Hematopoietic multipotent progenitor cell (in vitro differentiated cells): ENCODE results near the gene PCDH9. TPM values are rescaled to one million over a fixed set of nuclear protein-coding genes. Genes with fewer than 3 reads are reported as not detected.
A peak's percentile ranks its signal among the peaks of the same experiment; 100 is the strongest.

Experiments
- DNase-seq, 3 donors: peaks; one replicate each; pipeline ENCODE4 v3.0.0-alpha.2; 2011 to 2015; ENCODE audit warnings: low read depth in 2 of 3, low spot score in 2 of 3
- total RNA-seq: library from RNA; depleted of rRNA; stranded (reverse); fragments of >200 nt; gene quantifications from one replicate; pipeline ENCODE4 v1.2.3, GENCODE V29; 2012

Gene PCDH9
- total RNA-seq, 1 donor = 14.8 TPM

DNA sequence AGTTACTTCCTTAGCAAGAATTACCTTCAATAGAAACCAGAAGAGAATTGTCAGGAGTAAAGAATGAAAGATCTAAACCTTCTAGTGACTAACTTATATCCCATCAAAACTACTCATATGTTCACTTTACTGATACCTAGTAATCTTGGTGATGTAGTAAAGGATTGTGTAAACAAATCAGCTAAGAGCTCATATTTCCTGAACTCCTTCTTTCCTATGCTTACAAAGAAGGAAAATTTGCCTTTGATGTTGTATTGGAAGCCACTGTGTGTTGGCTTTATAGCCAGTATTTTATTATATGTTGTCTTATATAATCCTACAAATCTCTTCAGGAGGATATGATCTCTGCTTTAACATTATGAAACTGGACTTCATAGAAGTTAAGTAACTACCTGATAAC is 671.0 kb downstream of the PCDH9 start:
- DNase-seq = no peak

DNA sequence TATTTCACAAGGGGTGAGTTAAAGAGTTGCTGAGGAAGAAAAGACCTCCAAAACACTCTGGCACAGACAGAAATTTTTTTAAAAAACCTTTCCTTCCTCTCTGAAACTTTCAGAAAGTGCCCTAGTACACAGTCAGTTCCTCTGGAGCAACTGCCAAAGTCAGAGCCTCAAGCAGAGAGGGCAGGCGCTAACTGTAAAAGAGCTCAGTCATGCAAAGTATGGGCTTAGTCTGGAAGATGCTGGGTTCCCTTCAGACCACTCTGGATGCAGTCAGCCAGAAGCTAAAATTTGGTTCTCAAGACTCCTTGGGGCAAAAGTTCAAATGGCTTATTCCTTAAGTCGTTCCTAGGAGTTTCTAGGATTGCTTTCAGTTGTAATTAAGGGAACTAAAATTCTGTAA is 671.6 kb downstream of the PCDH9 start:
- DNase-seq = peak in 1 of 3 donors; percentile 31

DNA sequence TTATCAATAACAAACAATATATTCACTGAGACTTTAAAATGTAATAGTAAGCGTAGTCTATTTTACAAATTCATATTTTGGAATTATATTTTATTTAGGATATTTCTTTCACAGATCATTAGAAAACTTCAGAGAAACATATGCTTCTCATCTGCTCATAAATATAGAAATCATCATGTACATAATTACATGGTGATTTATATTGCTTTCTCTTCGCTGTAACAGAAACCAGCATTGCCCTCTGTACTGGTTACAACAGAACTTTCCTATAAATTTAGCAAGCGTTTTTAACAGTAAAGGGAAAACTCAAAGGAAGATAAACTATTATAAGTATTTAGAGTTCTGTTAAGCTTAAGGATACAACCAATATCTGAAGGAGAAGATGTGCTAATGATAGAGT is 672.8 kb downstream of the PCDH9 start:
- DNase-seq = no peak

DNA sequence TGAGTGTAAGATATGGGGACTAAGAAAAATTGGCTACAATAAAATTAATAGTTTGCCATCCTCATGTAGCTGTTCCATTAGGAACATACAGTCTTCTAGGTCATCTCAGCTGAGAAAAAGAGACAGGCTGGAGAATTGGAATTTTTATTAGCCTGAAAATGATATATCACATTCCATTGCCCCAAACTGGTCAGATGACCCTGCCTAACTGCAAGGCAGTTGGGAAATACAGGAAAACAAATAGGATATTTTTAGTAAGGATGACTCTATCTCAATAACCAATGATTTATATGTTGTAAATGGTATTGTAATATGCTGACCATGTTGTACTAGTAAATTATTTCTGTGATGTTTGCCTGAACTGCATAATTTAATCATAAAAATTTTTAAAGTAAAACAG is 673.8 kb downstream of the PCDH9 start:
- no peak for DNase-seq

DNA sequence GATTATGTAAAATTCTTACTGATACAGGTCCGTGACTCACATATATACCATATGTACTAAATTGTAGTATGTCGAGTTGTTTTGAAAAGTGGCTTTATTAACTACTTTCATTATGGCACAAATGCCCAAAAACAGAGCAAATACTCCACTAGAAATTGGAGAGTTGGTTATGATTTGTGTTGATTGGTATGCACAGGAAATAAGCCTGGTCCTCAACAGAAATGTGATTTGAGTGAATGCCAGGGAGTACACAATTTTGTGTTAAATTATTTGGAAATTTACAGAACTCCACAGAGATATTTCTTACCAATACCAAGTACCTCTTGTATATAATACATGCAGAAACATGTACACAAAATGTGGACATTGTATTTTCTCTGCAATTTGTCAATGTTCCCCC is 676.7 kb downstream of the PCDH9 start:
- DNase-seq = no peak

DNA sequence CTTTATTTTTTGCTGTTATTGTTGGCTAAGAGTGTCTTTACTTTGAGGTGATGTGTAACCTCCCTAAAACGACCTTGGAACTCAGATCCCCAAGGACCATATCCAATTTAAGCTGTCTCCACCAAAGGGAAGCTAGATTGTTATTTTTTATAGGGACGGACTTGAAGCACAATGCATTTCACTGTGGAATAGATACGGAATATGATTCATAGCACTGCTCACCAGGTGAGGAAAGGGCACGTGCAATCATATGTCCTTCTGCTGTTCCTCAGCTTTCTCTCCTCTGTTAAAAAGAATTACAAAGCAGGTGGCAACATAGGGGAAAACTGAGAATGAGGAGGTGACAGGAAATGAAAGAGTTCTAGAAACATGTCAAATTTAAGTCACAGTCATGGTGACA is 679.0 kb downstream of the PCDH9 start:
- no peak for DNase-seq

DNA sequence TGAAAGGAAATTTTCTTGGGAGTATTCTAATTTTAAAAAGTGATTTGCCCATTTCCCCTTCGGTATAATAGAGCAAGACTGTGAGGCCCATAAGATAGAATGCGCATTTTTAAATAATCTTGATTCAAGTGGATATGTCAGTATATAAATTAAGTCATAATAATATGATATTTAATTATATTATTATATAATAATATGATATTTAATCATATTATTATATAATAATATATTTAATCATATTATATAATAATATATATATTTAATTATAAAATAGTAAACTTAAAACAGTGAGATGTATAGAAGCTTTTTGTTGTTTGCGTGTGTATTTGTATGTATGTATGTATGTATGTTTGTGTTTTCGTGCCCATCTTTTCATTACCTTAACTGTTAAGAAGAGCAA is 682.5 kb downstream of the PCDH9 start:
- no peak for DNase-seq

DNA sequence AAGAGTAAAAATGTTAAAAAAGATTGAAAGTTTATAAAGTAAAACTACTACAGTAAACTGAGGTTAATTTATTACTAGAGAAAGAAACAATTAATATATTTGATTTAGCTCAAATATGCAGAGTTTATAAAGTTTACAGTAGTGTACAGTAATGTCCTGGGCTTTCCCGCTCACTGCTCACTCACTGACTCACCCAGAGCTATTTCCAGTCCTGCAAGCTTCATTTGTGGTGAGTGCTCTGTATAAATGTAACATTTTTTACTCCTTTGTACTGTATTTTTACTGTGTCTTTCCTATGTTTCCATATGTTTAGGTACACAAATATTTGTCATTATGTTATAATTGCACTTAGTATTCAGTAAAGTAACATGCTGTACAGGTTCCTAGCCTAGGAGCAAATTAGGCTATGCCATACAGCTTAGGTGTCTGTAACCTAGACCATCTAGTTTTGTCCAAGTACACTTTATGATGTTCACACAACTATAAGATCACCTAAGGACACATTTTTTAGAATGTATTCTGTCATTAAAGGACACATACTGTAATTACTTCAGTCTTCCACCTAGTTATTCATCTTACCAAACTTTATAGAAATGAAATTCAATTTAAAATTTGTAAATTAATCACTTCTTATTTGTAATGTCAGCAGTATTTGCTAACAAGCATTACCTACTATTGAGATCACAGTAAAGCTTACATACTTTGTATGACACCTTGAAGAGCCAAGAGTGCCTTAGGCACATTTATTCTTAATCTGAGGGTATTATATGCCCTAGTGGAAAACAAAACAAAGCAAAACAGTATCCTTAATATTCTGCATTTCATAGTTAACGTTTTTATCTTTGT is 683.4 kb downstream of the PCDH9 start:
- DNase-seq = no peak

DNA sequence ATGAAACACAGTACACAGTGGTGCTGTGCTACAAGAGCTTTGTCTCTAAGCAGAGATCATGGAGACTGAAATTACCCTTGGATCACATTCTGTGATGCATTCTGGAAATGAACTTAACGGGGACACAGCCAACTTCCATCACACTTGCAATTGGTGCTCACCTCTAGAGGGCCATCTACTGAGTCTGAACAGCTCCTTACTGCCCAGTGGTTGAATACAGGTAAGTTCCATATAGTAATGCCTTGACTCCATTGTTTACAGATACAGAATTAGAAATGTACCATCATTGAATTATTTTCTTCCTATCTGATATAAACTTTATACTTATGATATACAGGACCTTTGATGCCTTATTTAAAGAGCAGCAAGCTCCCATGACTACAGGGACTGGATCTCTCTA is 686.4 kb downstream of the PCDH9 start:
- no peak for DNase-seq

DNA sequence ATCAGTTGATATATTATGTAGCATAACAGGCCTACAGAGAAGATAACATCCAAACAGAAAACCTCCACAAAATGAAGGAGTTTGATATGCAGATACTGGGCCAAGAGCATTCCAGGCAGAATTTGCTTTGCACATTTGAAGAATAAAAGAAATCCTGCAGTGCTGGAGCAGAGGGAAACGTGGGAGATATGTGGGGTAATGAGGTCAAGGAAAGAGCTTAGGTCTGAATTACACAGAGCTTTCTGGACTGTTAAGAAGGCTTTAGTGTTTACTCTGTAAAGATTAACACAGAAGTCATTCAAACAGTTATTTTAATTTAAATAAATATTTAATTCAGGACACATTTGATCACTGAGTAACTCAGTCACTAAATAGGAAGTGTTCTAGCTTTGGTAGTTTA is 692.7 kb downstream of the PCDH9 start:
- no peak for DNase-seq

DNA sequence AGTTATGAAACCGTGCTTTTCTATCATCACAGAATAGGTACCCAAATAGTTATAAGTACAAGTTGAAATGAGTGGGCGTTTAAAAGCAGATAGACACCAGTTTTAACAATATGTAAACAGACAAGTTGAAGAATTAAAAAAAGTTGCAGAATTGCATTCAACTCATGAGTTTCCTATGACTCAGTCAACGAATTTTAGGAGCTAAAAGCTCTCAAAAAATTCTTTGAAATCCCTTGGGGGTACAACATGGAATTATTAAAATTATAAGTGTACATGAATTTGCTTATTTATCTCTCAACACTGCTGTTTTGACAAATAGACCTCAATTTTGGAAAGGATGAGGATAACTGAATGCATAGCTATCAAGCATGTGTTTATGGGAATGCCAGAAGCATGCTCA is 693.4 kb downstream of the PCDH9 start:
- DNase-seq = no peak

DNA sequence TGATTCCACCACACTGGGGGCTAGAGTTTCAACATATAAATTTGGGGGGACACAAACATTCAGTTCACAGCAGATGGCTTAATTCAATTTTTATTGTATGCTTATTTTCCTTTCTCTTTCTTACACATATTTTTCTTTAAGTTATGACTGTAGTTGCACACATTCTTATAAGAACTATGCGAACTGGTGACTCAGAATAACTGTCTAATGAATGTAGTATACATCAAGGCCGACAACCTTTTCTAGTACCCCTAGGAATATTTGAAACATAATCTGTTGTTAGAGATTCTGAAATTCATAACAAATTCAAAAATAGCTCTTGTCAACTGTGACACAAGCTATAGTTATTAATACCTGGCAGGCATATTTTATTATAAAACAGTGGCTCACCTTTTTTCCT is 695.6 kb downstream of the PCDH9 start:
- DNase-seq = no peak

DNA sequence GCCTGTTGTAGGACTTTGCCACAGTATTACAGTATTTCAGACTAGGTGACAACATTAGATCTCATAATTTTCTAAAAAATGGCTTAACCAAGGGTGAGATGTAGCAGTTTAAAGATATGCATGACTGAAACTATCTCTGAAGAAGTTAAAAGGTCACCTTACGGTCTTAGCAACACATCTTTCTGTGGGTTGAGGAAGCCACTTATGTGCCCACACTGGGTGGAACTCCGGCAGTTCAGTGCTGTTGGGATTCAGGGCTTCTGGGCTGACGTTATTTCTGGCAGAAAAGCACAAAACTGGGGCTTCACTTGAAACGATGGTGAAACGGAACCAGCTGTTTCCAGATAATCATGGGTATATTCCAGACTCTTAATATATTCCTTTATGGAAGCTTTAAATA is 697.3 kb downstream of the PCDH9 start:
- DNase-seq = no peak

DNA sequence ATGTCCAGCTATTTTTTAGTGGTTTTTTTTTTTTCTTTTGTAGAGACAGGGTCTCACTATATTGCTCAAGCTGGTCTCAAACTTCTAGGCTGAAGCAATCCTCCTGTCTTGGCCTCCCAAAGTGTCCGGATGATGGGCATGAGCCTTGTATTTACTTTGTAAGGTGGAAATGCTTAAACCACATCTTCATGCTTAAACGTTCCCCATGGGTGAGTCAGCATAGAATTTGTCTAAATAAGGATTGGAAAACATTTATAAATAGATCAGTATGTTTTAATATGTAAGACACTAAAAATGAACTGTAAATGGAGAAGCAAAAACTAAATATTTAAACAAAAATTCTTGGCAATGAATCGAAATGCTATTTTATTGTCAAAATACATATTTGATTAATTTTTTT is 698.0 kb downstream of the PCDH9 start:
- no peak for DNase-seq

DNA sequence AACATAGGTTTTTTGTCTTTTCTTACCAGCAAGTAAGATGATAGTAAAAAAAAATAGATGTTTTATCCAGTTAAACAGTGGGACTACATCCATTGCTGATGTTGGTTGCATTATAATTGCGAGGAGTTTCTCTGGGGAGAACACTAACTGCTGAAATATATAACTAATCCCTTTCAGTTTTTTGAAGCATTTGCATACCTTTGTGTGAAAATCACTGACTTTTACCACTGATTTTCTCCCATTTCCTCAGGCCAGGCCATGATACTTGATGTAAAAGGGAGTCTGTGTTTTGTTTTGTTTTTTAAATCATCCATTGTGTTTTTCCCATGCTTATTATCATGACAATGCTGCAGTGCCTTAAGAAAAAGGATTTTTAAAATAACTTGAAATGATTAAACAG is 699.5 kb downstream of the PCDH9 start:
- DNase-seq = no peak

DNA sequence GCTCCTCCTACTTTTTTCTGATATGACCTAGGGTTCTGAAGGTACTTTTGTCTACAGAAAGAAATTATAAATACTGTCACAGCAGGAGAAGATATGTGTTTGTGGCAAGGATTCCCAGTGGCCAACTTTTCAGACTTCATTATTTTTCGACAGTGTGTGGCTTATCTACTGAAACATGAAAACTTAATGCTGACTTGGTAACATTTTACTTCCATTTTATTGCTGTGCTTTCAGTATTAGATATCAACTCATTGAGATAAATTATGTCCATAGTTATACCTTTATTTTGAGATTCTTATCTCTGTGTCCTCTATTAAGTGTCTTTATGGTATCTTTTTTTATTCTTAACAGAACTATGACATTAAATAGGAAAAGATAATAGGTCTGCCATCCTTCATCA is 700.0 kb downstream of the PCDH9 start:
- DNase-seq = no peak

DNA sequence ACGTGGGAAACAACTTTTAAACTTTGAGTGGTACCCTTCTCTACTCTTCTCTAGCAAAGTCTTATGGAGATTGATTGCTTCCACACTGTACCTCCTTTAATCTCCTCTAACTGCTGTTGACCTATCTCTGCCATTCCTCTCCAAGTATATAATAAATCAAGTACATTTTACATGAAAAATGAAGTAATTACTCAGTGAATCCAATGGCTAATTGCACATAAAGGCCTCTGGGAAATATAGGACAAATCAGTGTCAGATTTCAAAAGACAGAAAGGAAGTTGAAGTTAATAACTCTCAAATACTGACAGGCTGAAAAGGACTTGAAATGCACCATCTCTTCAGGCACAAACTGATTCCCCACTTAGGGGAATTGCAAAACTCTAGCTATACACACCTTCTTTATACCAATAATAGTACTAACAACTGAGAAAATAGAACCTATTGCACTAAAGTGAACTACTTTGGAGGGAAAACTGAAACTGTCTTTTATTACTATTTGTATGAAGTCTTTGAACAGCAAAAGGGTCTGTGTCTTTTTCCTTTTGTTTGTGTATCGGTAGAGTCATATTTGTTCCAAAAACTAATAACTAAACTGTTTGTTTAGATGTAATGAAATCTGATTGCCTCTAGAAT is 701.1 kb downstream of the PCDH9 start:
- DNase-seq = no peak

DNA sequence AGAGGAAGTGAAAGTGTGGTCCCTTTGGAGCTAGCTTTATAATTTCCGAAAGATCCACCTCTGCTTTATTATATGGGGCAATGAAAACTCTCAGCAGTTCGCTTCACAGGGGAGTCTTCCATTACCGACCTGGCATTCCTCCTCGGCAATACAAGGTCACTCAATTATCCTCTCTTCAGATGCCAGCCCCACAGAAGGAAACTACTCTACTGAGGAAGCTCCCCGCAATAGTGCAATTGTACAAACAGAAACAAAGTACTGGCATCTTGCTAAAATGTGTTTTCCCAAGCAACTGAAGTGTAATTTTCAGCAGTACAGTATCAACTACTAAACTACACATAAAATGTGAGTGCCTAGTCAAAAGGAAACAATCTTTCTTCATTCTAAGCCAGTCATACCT is 702.0 kb downstream of the PCDH9 start:
- no peak for DNase-seq

DNA sequence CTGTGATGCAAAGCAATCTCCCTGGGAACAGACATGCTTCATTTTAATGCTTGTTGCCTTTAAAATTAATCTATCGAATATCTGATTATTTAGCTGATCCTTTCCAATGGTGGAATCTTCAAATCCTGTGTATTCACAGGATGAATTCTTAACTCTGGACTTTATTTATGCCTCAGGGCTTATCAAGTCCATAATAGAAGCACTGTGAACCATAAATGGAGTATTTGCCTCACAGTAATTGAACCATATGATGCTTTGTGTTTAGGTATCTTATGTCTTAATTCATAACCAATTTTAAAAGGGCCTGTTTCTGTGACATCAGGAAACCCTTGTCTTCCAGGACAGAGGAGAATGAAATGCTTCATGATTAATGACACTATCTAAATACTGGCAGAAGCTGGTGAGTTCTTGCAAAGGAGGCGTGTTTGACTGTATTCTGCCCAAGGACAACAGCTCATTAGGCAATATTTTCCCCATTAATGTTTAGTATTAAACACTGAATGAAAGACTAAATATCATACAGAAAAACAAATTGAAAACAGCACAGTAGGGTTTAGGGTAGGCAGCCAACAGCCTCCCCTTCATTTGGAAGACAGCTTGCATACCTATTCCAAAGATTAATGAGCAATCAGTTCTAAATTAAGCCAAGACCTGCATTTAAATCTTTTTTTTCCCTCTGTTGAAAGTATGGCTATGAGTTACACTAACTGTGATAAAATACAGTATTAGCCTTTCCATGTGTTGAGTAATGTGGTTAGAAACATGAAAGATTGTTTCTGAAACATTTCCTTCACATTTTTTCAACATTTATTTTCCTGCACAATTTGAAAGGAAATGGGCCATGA is 709.4 kb downstream of the PCDH9 start:
- DNase-seq = no peak

DNA sequence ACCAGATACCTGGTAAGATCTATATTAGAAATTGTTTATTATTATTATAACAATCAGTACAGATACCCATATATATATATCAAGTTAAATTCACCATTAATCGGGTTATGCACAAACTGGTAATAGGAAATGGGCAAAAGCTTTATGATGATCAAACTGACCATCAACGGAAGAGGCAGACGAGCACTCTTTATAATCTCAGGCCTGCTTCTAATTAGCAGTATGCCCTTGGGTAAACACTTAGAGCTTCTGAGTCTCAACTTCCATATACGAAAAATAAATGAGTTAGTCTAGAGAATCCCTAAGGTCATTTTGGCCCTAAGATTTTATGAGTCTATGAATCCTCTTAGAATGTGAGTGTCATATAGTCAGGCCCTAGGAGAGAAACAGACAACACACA is 710.9 kb downstream of the PCDH9 start:
- DNase-seq = no peak

DNA sequence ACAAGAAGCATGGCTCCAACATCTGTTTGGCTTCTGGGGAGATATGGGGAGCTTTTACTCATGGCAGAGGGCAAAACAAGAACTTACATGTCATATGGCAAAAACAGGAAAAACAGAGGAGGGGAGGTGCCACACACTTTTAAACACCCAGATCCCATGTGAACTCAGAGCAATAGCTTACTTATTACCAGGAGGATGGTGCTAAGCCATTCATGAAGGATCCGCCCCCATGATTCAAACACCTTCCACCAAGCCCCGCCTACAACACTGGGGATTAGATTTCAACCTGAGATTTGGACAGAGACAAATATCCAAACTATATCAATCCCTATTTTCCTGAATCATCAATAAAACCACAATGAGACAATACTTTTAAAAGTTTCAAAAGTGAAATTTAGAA is 712.1 kb downstream of the PCDH9 start:
- DNase-seq = no peak

DNA sequence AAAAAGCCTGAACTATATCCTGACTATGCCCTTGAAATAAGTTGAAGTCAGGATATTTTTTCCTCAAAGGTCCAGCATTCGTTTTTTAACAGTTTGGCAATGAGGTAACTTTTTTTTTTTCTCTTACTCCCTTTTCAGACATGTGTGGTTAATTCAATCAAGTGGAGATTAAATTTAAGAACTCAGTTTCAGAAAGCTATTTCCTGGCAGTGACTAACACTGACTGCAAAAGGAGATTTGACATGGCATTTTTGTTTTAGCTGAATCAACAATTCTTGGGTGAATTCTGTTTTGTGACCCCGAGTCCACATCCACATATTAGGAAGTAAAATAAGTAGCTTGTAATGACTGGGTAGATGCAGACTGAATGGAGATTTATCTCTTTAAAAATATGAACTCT is 716.4 kb downstream of the PCDH9 start:
- DNase-seq = peak in 1 of 3 donors; percentile 28
